Measurements from ENCODE around the gene TMEM37.

GRCh38 chr2:119426396-119426675, 5.3 kb upstream of the TMEM37 start:
- TF ChIP-seq CTCF (IDR thresholded peaks at IDR 0.05; ENCODE audit: borderline replicate concordance, extremely low read depth, low read length, poor library complexity, severe bottlenecking) (no peak), EZH2 (IDR thresholded peaks at IDR 0.05; ENCODE audit: borderline replicate concordance, low read depth, low read length, severe bottlenecking) (no peak)

Measured in DND-41 (cell line).